M059J (cell line): ENCODE measurements around the gene P3H4. TPM values are rescaled to one million over a fixed set of nuclear protein-coding genes. Genes with fewer than 3 reads are reported as not detected.

Experiments
- DNase-seq: peaks from one replicate; pipeline ENCODE4 v3.0.0-alpha.2; 2012; ENCODE audit warnings: low read depth
- total RNA-seq: library from RNA; depleted of rRNA; stranded (reverse); fragments of >200 nt; shearing (Covaris generic); gene quantifications from 2 replicates; pipeline ENCODE4 v1.2.3, GENCODE V29; 2014; rRNA removed

The P3H4 gene
- total RNA-seq, 1 experiment from 2014 or later: 88.8 TPM

DNA sequence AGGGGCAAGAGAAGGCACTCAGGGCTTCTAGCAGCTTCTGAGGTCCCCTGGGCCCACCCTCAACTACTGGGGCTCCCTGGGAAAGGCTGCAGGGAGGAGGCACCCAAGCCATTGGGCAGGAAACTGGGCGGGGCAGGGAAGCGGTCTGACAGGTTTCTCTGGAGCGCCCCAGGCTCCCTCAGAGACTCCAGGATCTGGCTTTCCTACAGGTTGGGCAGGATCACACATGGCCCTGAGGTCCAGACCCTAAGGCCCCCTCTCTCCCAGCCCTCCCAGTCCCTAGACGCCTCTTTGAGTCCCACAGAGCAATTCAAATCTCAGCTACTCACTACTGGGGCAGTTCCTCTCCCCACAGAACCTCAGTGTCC lies 39.5 kb downstream of the P3H4 start:
- no peak for DNase-seq

DNA sequence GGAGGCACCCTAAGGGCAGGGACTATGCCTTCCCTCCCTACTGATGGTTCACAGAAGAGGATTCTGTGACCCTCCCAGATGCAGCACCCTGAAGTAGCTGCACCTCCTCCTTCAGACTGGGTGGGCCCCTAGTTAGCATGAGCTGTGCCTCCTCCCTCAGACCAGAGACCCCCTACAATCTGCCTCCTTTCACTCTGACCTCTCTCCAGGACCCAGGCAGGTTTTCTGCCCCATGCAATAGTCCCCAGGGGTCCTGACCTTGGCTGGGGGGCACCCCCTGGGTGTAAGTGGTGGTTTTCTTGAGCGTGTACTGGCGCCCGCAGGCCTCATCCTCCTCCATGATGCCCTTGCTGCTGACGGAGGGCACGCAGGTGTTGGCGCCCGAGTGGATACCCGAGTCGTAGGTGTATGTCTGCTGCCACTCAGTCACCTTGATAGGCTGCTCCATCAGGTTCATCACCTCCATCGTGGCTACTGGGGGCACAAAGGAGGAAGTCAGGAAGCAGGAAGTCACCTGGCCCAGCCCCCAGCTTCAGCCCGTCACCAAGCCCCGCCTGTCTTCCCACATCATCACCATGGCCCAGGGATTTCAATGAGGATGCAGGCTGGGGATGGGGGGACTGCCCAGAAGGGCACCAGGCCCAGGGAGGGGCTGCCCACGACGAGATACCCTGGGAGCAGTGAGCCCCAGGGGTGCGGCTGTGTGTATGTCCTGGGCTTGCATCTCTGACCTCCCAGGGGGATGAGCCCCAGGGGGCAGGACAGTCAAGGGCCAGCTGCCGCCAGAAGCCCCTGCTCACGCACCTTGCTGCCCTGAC lies 40.2 kb downstream of the P3H4 start:
- DNase-seq: no peak

DNA sequence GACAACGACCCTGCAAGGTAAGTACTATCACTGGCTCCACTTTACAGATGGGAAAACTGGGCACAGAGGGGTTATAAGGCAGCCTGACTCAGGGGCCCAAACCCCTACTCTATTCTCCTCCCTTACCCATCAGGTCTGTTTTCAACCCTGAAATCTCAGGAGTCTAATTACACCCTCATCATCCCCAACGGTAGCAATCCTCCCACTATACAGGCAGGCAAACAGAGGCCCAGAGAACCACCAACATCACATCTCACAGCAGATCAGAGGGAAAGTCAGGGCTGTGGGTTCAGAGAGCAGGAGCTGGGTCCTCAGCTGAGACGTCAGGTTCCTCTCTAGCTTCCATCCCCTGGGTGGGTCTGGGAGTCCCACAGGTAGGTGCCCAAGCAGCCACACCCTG lies 41.8 kb downstream of the P3H4 start:
- no peak for DNase-seq

DNA sequence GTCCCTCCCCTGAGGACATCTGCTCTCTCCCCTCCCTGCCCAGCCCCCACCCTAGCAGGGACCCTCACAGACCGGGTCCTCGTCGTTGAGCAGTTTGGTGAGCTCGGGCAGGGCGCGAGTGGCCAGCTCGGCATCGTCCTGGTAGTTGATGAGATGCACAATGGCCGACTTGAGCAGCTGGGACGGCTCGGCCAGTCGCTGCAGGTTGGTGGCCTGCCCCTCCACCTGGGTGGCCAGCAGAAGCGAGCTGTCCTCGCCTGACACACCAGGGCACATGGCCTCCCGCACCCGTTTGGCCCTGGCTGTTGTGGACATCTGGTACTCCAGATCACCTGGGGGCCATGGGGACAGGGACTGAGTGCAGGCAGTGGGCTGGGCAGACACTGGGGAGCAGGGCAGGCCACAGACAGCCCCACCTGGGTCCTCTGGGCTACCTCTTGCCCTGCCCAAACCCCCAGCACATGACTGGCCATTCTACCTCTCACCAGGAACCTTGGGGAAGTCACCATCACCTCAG lies 42.3 kb downstream of the P3H4 start:
- no peak for DNase-seq

DNA sequence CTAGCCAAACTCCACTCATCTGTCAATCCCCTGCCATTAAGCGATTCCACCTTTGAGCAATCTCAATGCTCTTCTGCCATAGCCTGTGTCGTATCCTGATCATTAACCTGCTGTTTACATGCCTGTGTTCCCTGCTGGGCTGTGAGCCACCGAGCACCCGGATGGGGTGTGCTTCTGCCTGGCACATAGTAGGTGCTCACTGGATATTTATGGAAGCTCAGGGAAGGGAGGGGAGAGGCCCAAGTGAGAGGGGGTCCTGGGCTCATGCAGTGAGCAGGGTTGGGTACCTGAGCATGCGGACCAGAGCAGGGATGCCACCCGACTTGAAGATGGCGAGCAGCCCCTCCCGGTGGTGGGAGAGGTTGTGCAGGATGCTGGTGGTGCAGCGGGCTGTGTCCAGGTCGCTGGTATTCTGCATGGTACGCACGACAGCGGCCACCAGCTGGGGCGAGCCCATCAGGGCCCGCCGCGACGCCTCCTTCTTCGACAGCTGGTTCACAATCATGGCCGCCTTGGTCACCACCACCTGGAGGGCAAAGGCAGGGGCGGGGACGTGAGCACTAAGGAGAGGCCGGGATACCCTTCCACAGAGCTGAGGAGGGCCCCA lies 43.0 kb downstream of the P3H4 start:
- no peak for DNase-seq

DNA sequence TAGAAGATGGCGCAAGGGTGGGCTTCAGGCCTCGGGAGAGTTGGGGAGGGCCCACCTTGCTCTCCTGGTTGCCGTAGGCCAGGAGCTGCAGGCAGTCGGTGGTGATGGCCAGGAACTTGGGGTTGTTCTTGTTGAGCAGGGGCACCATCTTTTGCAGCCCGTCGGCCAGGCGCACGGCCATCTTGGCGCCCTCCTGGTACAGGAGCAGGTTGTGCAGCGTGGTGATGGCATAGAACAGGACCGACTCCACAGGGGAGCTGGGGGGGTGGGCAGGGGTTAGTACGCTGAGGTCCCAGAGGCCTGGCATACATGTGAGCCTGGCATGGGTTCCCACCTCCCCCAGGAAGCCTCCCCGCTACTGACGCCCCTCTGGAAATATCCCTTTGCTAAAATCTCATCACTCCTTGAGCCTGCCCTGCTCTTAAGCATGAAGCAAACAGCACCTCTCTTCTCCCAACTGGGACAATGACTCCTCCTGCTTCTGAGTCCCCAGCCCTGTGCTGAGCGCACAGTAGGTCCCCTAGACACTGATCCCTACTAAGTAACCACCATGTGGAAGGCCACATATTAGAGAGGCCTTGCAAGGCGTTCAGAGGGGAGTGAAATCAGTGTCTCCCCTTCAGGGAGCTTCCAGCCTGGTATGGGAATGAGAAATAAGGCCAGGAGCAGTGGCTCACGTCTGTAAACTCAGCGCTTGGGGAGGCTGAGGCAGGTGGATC lies 44.3 kb downstream of the P3H4 start:
- no peak for DNase-seq

DNA sequence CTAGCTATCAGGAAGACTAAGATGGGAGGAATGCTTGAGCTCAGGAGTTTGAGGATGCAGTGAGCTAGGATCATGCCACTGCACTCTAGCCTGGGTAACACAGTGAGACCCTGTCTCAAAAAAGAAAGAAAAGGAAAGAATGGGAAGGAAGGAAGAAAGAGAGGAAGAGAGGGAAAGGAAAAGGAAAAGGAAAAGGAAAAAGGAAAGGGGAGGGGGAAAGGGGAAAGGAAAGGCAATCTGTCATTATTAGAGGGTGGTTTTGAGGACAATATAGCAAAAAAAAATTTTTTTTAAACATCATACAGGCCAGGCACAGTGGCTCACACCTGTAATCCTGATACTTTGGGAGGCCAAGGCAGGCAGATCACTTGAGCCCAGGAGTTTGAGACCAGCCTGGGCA lies 45.6 kb downstream of the P3H4 start:
- DNase-seq: no peak

DNA sequence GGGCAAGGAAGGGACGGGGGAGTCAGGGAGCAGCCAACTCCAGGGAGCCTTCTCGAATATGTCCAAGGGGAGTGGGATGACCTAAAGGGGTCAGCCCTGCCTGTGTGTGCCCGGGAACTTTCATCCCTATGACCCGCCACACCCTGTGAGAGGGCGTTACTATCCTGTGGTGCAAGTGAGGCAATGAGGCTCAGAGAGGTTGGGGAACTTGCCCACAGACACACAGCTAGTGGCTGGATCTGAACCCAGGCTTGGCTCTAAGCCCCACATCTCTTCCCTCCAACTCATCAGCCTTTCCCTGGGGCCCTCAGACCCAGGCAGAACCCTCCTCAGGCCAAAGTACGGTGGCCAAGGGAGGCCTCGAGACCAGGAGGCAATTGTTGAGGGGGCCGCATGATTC lies 48.4 kb downstream of the P3H4 start:
- no peak for DNase-seq

DNA sequence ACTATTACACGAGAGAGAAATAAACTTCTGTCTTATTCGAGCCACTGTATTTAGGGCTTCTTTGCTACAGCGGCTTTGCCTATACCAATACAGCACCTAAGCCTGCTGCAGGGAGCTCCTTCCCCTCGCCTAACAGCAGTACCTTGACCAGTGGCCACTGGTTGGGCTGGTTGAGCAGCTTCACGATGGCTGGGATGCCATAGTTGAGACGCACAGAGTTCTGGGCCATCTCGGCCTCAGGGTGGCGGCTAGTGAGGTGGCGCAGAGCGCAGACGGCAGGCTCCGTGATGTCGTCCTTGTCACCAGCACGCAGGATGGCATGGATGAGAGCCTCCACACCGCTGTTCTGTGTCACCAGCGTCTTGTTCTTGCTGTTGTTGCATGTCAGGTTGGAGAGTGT lies 48.9 kb downstream of the P3H4 start:
- no peak for DNase-seq

DNA sequence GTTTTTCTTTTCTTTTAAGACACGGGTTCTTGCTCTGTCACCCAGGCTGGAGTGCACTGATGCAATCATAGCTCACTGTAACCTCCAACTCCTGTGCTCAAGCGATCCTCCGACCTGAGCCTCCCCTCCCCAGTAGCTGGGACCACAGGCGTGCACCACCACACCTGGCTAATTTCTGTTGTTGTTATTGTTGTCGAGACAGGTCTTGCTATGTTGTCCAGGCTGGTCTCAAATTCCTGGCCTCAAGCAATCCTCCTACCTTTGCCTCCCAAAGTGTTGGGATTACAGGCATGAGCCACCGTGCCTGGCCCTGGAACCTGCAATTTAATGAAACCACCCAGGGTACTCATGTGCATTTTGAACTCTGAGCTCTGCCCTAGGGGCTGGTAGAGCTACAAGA lies 49.4 kb downstream of the P3H4 start:
- no peak for DNase-seq

DNA sequence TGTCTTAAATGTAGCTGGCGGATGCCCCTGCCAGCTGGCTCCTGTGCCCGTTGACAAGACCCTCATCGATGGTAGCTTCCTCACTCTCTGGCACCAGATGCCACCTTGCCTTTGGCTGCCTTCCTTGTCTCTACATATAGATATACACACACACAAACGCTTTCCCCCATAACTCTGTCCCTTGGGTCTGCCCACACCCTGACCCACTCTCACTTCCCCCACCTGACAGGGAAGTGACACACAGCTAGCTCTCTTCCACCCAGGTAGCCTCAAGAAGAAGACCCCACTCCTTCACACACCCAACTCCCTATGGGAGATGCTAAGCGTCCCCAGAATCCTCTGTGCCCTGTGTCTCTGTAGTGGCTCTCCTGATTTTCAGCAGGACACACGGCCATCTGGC lies 50.9 kb downstream of the P3H4 start:
- DNase-seq: no peak

DNA sequence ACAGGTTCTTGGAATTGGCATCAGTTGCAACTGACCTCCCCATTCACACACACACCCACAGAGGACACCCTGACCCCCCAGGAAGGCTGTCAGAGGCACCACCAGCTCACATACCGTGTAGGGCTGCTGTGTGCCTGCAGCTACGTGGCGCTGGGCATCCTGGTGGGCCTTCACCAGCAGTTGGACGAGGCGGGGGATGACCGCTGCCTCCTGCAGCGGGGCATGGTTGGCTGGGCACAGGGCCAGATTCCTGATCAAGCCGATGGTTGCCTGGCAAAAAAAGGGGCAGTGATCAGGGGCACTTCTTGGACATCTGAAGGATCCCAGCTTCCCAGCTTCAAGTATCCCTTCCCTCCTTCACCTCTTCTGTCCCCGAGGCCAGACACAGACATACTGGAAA lies 53.1 kb downstream of the P3H4 start:
- DNase-seq: no peak

DNA sequence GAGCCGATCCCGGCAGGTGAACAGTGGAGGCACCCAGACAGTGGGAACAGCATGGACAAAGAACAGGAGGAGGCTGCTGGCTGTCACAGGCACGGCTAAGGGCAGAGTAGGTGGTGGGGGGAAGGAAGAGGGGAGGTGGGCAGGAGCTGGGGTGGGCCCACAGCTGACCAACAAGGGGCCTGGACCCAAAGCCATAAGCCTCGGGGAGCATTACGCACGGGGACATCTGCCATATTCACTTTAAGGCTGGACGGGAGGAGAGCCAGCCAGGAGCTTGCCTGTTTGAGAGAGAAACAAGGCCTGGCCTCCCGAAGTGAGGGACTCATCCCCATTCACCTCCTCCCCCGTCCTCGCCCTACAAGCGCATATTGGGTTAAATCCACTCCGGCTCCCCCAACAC lies 57.7 kb downstream of the P3H4 start:
- DNase-seq: no peak

Other genes with a start within 250 kb of the P3H4 start
- not detected in 2 replicates for gene KRT9, start 239.9 kb downstream of the P3H4 start, total RNA-seq
- gene KRT14, start 225.1 kb downstream of the P3H4 start, total RNA-seq: 0.27 TPM in 1 of 2 replicates, not detected in the other
- gene KRT16, start 199.2 kb downstream of the P3H4 start, total RNA-seq: 0.15 and 0.34 TPM in 2 replicates
- gene KRT17, start 187.4 kb downstream of the P3H4 start, total RNA-seq: 6.7 and 8.5 TPM in 2 replicates
- gene EIF1, start 123.1 kb downstream of the P3H4 start, total RNA-seq: 54.4 and 64.1 TPM in 2 replicates
- not detected in 2 replicates for gene GAST, start 99.6 kb downstream of the P3H4 start, total RNA-seq
- gene HAP1, start 77.3 kb downstream of the P3H4 start, total RNA-seq: 0.05 and 0.07 TPM in 2 replicates
- gene JUP, start 25.2 kb downstream of the P3H4 start, total RNA-seq: 17.4 and 24.5 TPM in 2 replicates
- 128 and 174 TPM in 2 replicates for gene FKBP10, start 1.1 kb upstream of the P3H4 start, total RNA-seq
- 54.9 and 56.2 TPM in 2 replicates for gene NT5C3B, start 24.3 kb upstream of the P3H4 start, total RNA-seq
- not detected in 2 replicates for gene KLHL10, start 25.9 kb upstream of the P3H4 start, total RNA-seq
- 12.1 and 17.1 TPM in 2 replicates for gene KLHL11, start 53.5 kb upstream of the P3H4 start, total RNA-seq
- 103 and 151 TPM in 2 replicates for gene ACLY, start 107.0 kb upstream of the P3H4 start, total RNA-seq
- 0.27 and 1.7 TPM in 2 replicates for gene ODAD4, start 118.7 kb upstream of the P3H4 start, total RNA-seq
- gene CNP, start 154.8 kb upstream of the P3H4 start, total RNA-seq: 65.8 and 108 TPM in 2 replicates
- 66.6 TPM in 2 replicates for gene DNAJC7, start 205.5 kb upstream of the P3H4 start, total RNA-seq
- gene NKIRAS2, start 208.1 kb upstream of the P3H4 start, total RNA-seq: 46.5 and 48.8 TPM in 2 replicates
- 0.17 and 0.44 TPM in 2 replicates for gene C17orf113, start 238.7 kb upstream of the P3H4 start, total RNA-seq